ENCODE measurements around the gene ANKRD36C. TPM values are rescaled to one million over a fixed set of nuclear protein-coding genes. Genes with fewer than 3 reads are reported as not detected.
"Not testable (repeated sequence)": the region's sequence is repeated elsewhere in the genome, so short reads cannot be mapped to it uniquely, and the experiment has no call there.

The ANKRD36C gene
- total RNA-seq, 1 experiment from 2014 or later: 22.0 TPM

GRCh38 chr2:96022701-96023447, 31.2 kb upstream of the ANKRD36C start:
- intact Hi-C loops (cut with micrococcal nuclease; ENCODE audit: unreplicated experiment); H3K9me3 ChIP-seq (ENCODE audit: control insufficient read depth, insufficient read depth, low read depth, low read length); H3K27ac ChIP-seq (ENCODE audit: low read length); H3K27me3 ChIP-seq (ENCODE audit: control insufficient read depth, insufficient read depth, low read length); H3K4me1 ChIP-seq (ENCODE audit: control insufficient read depth, insufficient read depth, low read length); in situ Hi-C loops (cut with HindIII; ENCODE audit: low pct_unique_long_range_greater_than_20kb, low sequenced_read_pairs); H3K36me3 ChIP-seq (ENCODE audit: control insufficient read depth, insufficient read depth, low read length); H3K4me3 ChIP-seq (ENCODE audit: low read depth in 2 of 2, low read length in 2 of 2); BruUV-seq (replicated peaks): not testable (repeated sequence)
- TF ChIP-seq, protein P1, sequence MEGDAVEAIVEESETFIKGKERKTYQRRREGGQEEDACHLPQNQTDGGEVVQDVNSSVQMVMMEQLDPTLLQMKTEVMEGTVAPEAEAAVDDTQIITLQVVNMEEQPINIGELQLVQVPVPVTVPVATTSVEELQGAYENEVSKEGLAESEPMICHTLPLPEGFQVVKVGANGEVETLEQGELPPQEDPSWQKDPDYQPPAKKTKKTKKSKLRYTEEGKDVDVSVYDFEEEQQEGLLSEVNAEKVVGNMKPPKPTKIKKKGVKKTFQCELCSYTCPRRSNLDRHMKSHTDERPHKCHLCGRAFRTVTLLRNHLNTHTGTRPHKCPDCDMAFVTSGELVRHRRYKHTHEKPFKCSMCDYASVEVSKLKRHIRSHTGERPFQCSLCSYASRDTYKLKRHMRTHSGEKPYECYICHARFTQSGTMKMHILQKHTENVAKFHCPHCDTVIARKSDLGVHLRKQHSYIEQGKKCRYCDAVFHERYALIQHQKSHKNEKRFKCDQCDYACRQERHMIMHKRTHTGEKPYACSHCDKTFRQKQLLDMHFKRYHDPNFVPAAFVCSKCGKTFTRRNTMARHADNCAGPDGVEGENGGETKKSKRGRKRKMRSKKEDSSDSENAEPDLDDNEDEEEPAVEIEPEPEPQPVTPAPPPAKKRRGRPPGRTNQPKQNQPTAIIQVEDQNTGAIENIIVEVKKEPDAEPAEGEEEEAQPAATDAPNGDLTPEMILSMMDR (IDR thresholded peaks at IDR 0.05): peak; percentile 91
- DNase-seq (ENCODE audit: low read depth, low spot score) (peak; percentile 46), ATAC-seq (peak; percentile 98)
- POLR2A ChIA-PET: interaction anchor here (0.6 kb wide), 1 partner anchor 118 kb away, joined by 3 read pairs; no protein-coding TSS in a partner anchor
- CTCF ChIA-PET: interaction anchor here (0.6 to 1.7 kb wide), 4 partner anchors 30 to 504 kb away, joined by 3 to 12 read pairs (median 8); partner anchors contain the start of gene ADRA2B

- in situ Hi-C loops (cut with HindIII; ENCODE audit: low pct_unique_long_range_greater_than_20kb, low sequenced_read_pairs); DNase-seq (ENCODE audit: low read depth, low spot score); H3K9me3 ChIP-seq (ENCODE audit: control insufficient read depth, insufficient read depth, low read depth, low read length); H3K4me1 ChIP-seq (ENCODE audit: control insufficient read depth, insufficient read depth, low read length); H3K4me3 ChIP-seq (ENCODE audit: low read depth in 2 of 2, low read length in 2 of 2); intact Hi-C loops (cut with micrococcal nuclease; ENCODE audit: unreplicated experiment); H3K27me3 ChIP-seq (ENCODE audit: control insufficient read depth, insufficient read depth, low read length); ATAC-seq; BruUV-seq (replicated peaks); H3K36me3 ChIP-seq (ENCODE audit: control insufficient read depth, insufficient read depth, low read length); H3K27ac ChIP-seq (ENCODE audit: low read length): not testable (repeated sequence)
- ChIA-PET POLR2A (interaction anchor here (0.6 kb wide), 1 partner anchor 118 kb away, joined by 3 read pairs; no protein-coding TSS in a partner anchor), CTCF (interaction anchor here (0.6 to 1.7 kb wide), 4 partner anchors 30 to 505 kb away, joined by 3 to 12 read pairs (median 8); partner anchors contain the start of gene ADRA2B)
Observed at GRCh38 chr2:96022126-96022525, 30.5 kb upstream of the ANKRD36C start.

DNA sequence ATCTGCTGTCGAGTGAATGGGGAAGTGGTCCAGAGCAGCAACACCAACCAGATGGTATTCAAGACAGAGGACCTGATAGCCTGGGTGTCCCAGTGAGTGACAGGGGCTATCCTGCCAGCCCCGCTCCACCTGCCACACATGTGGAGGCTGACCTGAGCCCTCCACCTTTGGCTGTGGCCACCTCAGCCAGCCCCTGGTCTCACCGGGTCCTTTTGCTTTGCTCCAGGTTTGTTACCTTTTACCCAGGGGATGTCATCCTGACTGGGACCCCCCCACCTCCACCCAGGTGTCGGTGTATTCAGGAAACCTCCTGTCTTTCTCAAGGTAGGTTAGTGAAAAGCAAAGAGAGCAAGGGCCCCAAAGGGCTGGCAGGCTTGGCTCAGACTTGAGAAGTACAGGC, 29.5 kb upstream of the ANKRD36C start:
- in situ Hi-C loops (cut with HindIII; ENCODE audit: low pct_unique_long_range_greater_than_20kb, low sequenced_read_pairs); H3K4me3 ChIP-seq (ENCODE audit: low read depth in 2 of 2, low read length in 2 of 2); POLR2A ChIA-PET; H3K9me3 ChIP-seq (ENCODE audit: control insufficient read depth, insufficient read depth, low read depth, low read length); BruUV-seq (replicated peaks); DNase-seq (ENCODE audit: low read depth, low spot score); intact Hi-C loops (cut with micrococcal nuclease; ENCODE audit: unreplicated experiment); H3K27me3 ChIP-seq (ENCODE audit: control insufficient read depth, insufficient read depth, low read length); H3K4me1 ChIP-seq (ENCODE audit: control insufficient read depth, insufficient read depth, low read length); H3K36me3 ChIP-seq (ENCODE audit: control insufficient read depth, insufficient read depth, low read length); CTCF ChIA-PET; ATAC-seq; H3K27ac ChIP-seq (ENCODE audit: low read length): not testable (repeated sequence)

- H3K27ac ChIP-seq (ENCODE audit: low read length); H3K9me3 ChIP-seq (ENCODE audit: control insufficient read depth, insufficient read depth, low read depth, low read length); intact Hi-C loops (cut with micrococcal nuclease; ENCODE audit: unreplicated experiment); POLR2A ChIA-PET; DNase-seq (ENCODE audit: low read depth, low spot score); H3K4me1 ChIP-seq (ENCODE audit: control insufficient read depth, insufficient read depth, low read length); H3K27me3 ChIP-seq (ENCODE audit: control insufficient read depth, insufficient read depth, low read length); in situ Hi-C loops (cut with HindIII; ENCODE audit: low pct_unique_long_range_greater_than_20kb, low sequenced_read_pairs); BruUV-seq (replicated peaks); ATAC-seq; CTCF ChIA-PET; H3K4me3 ChIP-seq (ENCODE audit: low read depth in 2 of 2, low read length in 2 of 2); H3K36me3 ChIP-seq (ENCODE audit: control insufficient read depth, insufficient read depth, low read length): not testable (repeated sequence)
Observed at GRCh38 chr2:96019909-96020590, 28.4 kb upstream of the ANKRD36C start.

GRCh38 chr2:96016321-96016720, 24.7 kb upstream of the ANKRD36C start:
- H3K4me3 ChIP-seq (ENCODE audit: low read depth in 2 of 2, low read length in 2 of 2); in situ Hi-C loops (cut with HindIII; ENCODE audit: low pct_unique_long_range_greater_than_20kb, low sequenced_read_pairs); ATAC-seq; DNase-seq (ENCODE audit: low read depth, low spot score); CTCF ChIA-PET; BruUV-seq (replicated peaks); H3K36me3 ChIP-seq (ENCODE audit: control insufficient read depth, insufficient read depth, low read length); intact Hi-C loops (cut with micrococcal nuclease; ENCODE audit: unreplicated experiment); H3K9me3 ChIP-seq (ENCODE audit: control insufficient read depth, insufficient read depth, low read depth, low read length); H3K4me1 ChIP-seq (ENCODE audit: control insufficient read depth, insufficient read depth, low read length); H3K27ac ChIP-seq (ENCODE audit: low read length); H3K27me3 ChIP-seq (ENCODE audit: control insufficient read depth, insufficient read depth, low read length); POLR2A ChIA-PET: not testable (repeated sequence)

Measured in Panc1 (cell line).